B cell (primary cell): ENCODE measurements around the gene PIK3IP1. TPM values are rescaled to one million over a fixed set of nuclear protein-coding genes. Genes with fewer than 3 reads are reported as not detected.

Experiments used
- ATAC-seq: fragments of 200-7000 bp; cut with Tn5 transposase; one replicate; pipeline ENCODE4 v1.10.0; 2021; ENCODE audit warnings: low read depth, mild to moderate bottlenecking, moderate number of reproducible peaks, moderate library complexity
- CTCF ChIA-PET: fragments of 350-600 bp; sonication (Branson Sonifier 250); formaldehyde crosslinking; loops from one replicate; lab custom pipeline; 2021; ENCODE audit warnings: antibody characterized with exemption, inconsistent platforms; lab: Charles Lee
- POLR2A ChIA-PET: fragments of 350-600 bp; sonication (Branson Sonifier 250); formaldehyde crosslinking; loops from one replicate; lab custom pipeline; 2021; ENCODE audit warnings: antibody characterized with exemption; lab: Charles Lee
- DNase-seq: peaks from one replicate; pipeline ENCODE4 v3.0.0; 2013
- H2AFZ ChIP-seq: 2 replicates; pipeline ENCODE4 v1.6.1; 2012; ENCODE audit warnings: mild to moderate bottlenecking, low read depth, low read length; ENCODE audit not compliant: insufficient read depth, poor library complexity, severe bottlenecking
- H3K27ac ChIP-seq, 2 donors: 1 replicate in 1 of 2; 2 replicates in 1 of 2; pipeline ENCODE4 v1.5.1; 2012 to 2013; ENCODE audit warnings: low read length in 2 of 2, mild to moderate bottlenecking in 2 of 2, moderate library complexity in 1 of 2
- H3K27me3 ChIP-seq, 4 experiments: fragments of 200-600 bp in 1 of 4; sonication (generic) in 1 of 4; replicated peaks in 1 of 4; 1 replicate in 2 of 4; 2 replicates in 2 of 4; pipeline versions ENCODE4 v1.6.1 to v1.7.0; 2013 to 2016; ENCODE audit warnings: low read length in 3 of 4, mild to moderate bottlenecking in 2 of 4, mixed read lengths in 1 of 4, moderate library complexity in 1 of 4; ENCODE audit not compliant: insufficient read depth in 4 of 4, control insufficient read depth in 3 of 4; ENCODE audit errors: control extremely low read depth in 1 of 4
- H3K36me3 ChIP-seq, 2 experiments: replicated peaks in 1 of 2; 1 replicate in 1 of 2; 2 replicates in 1 of 2; pipeline versions ENCODE4 v1.6.1 to v1.7.1; 2013; ENCODE audit warnings: low read length in 1 of 2; ENCODE audit not compliant: insufficient read depth in 2 of 2, control insufficient read depth in 1 of 2; ENCODE audit errors: control extremely low read depth in 1 of 2, extremely low read depth in 1 of 2
- H3K4me1 ChIP-seq, 2 donors: fragments of 200-600 bp in 1 of 2; sonication (generic) in 1 of 2; 1 replicate in 1 of 2; 2 replicates in 1 of 2; pipeline versions ENCODE4 v1.5.1 to v1.6.1; 2013 to 2017; ENCODE audit warnings: low read length in 2 of 2; ENCODE audit not compliant: control insufficient read depth in 2 of 2, insufficient read depth in 2 of 2
- H3K4me2 ChIP-seq: replicated peaks from 2 replicates; pipeline ENCODE3; 2012; ENCODE audit warnings: mild to moderate bottlenecking, low read depth, low read length; ENCODE audit not compliant: poor library complexity, severe bottlenecking
- H3K4me3 ChIP-seq, 5 experiments: fragments of 200-600 bp in 1 of 5; sonication (generic) in 1 of 5; 1 replicate in 3 of 5; 2 replicates in 2 of 5; pipeline versions ENCODE4 v1.5.1 to v1.7.0; 2011 to 2016; ENCODE audit warnings: low read length in 4 of 5, mild to moderate bottlenecking in 4 of 5, low read depth in 2 of 5, control low read depth in 1 of 5, moderate library complexity in 1 of 5; ENCODE audit not compliant: insufficient read depth in 1 of 5; ENCODE audit errors: control extremely low read depth in 1 of 5, extremely low read depth in 1 of 5
- H3K79me2 ChIP-seq: fragments of 200-600 bp; sonication (generic); one replicate; pipeline ENCODE4 v1.6.0; 2016; ENCODE audit warnings: low read length; ENCODE audit not compliant: control insufficient read depth, insufficient read depth
- H3K9ac ChIP-seq: fragments of 200-600 bp; sonication (generic); 2 replicates; pipeline ENCODE4 v1.6.1; 2017; ENCODE audit warnings: mild to moderate bottlenecking, low read length, moderate library complexity
- H3K9me3 ChIP-seq, 3 donors: one replicate each; pipeline versions ENCODE4 v1.6.1 to v1.7.1; 2013; ENCODE audit warnings: low read length in 2 of 3; ENCODE audit not compliant: control insufficient read depth in 2 of 3, insufficient read depth in 1 of 3; ENCODE audit errors: control extremely low read depth in 1 of 3
- H4K20me1 ChIP-seq: 2 replicates; pipeline ENCODE4 v1.6.0; 2012; ENCODE audit warnings: mild to moderate bottlenecking, low read length; ENCODE audit not compliant: insufficient read depth, control insufficient read depth, poor library complexity, severe bottlenecking
- H3K27ac Mint-ChIP-seq: one replicate; pipeline ENCODE4 v1.8.0; 2021; ENCODE audit warnings: mixed read lengths
- H3K27me3 Mint-ChIP-seq: one replicate; pipeline ENCODE4 v1.8.0; 2021; ENCODE audit warnings: mixed read lengths
- H3K4me1 Mint-ChIP-seq: one replicate; pipeline ENCODE4 v1.8.0; 2021; ENCODE audit warnings: mixed read lengths
- H3K4me3 Mint-ChIP-seq: one replicate; pipeline ENCODE4 v1.8.0; 2021; ENCODE audit warnings: mixed read lengths
- H3K9me3 Mint-ChIP-seq: one replicate; pipeline ENCODE4 v1.8.0; 2022; ENCODE audit warnings: mixed read lengths; ENCODE audit not compliant: insufficient read depth
- EZH2 ChIP-seq: IDR thresholded peaks from 2 replicates; pipeline ENCODE4 v1.6.1; 2012; ENCODE audit warnings: borderline replicate concordance, low read depth, mild to moderate bottlenecking, moderate library complexity, low read length; ENCODE audit not compliant: insufficient read depth, poor library complexity, severe bottlenecking
- WGBS: methylation state at CpG from one replicate; pipeline ENCODE4 v1.1.5; 2013; ENCODE audit warnings: missing lambda C conversion rate; ENCODE audit not compliant: insufficient coverage; 5-methylcytosine and 5-hydroxymethylcytosine counted together
- intact Hi-C: fragments of 100-400 bp; cut with micrococcal nuclease; formaldehyde crosslinking; loops from one replicate; pipeline ENCODE4 v1.10.0; 2022
- polyA plus RNA-seq: library from polyadenylated mRNA; depleted of rRNA; stranded (reverse); fragments of >200 nt; gene quantifications from 2 replicates; pipeline ENCODE4 v1.2.3, GENCODE V29; 2012
- total RNA-seq, 2 donors: library from RNA; stranded (reverse); fragments of 120-200 nt in 1 of 2; gene quantifications; 1 replicate in 1 of 2; 2 replicates in 1 of 2; pipeline versions ENCODE4 v1.2.3 to v1.2.4, GENCODE V29; 2013 to 2022
- TF ChIP-seq, protein P1 (sequence below): fragments of 200-600 bp; IDR thresholded peaks from one replicate; pipeline ENCODE4 v1.8.0; 2022; ENCODE audit warnings: antibody characterized with exemption, mild to moderate bottlenecking

Gene PIK3IP1
- total and polyA plus RNA-seq, 2 donors (not counting 1 experiment from before 2014, with no cell fraction given) = 89.8 to 92.9 TPM

- Histone ChIP-seq H3K4me2 (no peak overlapping the region), H3K4me1 (peaks cover 6 to 10% of the 10 kb centered on the region in 2 donors), H3K36me3 (no peaks in the 10 kb centered on the region), H3K9me3 (no peaks in the 10 kb centered on the region), H2AFZ (no peak overlapping the region), H3K4me3 (no peak overlapping the region), H4K20me1 (no peaks in the 10 kb centered on the region), H3K9ac (no peak overlapping the region), H3K27me3 (no peaks in the 10 kb centered on the region), H3K79me2 (no peaks in the 10 kb centered on the region), H3K27ac (no peak overlapping the region)
- TF ChIP-seq, protein P1, sequence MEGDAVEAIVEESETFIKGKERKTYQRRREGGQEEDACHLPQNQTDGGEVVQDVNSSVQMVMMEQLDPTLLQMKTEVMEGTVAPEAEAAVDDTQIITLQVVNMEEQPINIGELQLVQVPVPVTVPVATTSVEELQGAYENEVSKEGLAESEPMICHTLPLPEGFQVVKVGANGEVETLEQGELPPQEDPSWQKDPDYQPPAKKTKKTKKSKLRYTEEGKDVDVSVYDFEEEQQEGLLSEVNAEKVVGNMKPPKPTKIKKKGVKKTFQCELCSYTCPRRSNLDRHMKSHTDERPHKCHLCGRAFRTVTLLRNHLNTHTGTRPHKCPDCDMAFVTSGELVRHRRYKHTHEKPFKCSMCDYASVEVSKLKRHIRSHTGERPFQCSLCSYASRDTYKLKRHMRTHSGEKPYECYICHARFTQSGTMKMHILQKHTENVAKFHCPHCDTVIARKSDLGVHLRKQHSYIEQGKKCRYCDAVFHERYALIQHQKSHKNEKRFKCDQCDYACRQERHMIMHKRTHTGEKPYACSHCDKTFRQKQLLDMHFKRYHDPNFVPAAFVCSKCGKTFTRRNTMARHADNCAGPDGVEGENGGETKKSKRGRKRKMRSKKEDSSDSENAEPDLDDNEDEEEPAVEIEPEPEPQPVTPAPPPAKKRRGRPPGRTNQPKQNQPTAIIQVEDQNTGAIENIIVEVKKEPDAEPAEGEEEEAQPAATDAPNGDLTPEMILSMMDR = no peak
- H3K27ac Mint-ChIP-seq = no peak overlapping the region
- no peak overlapping the region for H3K4me3 Mint-ChIP-seq
- WGBS = 60% methylated on average over 1 of the region's 3 CpGs
- CTCF ChIA-PET = interaction anchor here (18.7 kb wide), 1 partner anchor 8 kb away, joined by 208 read pairs; no protein-coding TSS in a partner anchor
- no peaks in the 10 kb centered on the region for H3K27me3 Mint-ChIP-seq
- POLR2A ChIA-PET = no interaction called here
- intact Hi-C loops = no loop called here
- ATAC-seq (no peak), DNase-seq (no peak)
- peaks cover 29% of the 10 kb centered on the region for H3K4me1 Mint-ChIP-seq
- no peaks in the 10 kb centered on the region for H3K9me3 Mint-ChIP-seq
Measured at GRCh38 chr22:31305194-31305593, 12.9 kb upstream of the PIK3IP1 start.

GRCh38 chr22:31302537-31302936 lies 10.2 kb upstream of the PIK3IP1 start:
- POLR2A ChIA-PET = interaction anchor here (1.2 kb wide), 1 partner anchor 10 kb away, joined by 7 read pairs; the partner anchor contains the start of gene PIK3IP1
- no peaks in the 10 kb centered on the region for H4K20me1 ChIP-seq
- Mint-ChIP-seq H3K9me3 (no peaks in the 10 kb centered on the region), H3K27ac (no peak overlapping the region), H3K4me1 (peaks cover 11% of the 10 kb centered on the region), H3K27me3 (no peaks in the 10 kb centered on the region), H3K4me3 (no peak overlapping the region)
- no peaks in the 10 kb centered on the region for H3K4me1 ChIP-seq
- intact Hi-C loops = no loop called here
- no peak overlapping the region for H3K4me3 ChIP-seq
- no peak for ATAC-seq
- DNase-seq = no peak
- H3K27me3 ChIP-seq = no peaks in the 10 kb centered on the region
- H3K4me2 ChIP-seq = no peak overlapping the region
- no peaks in the 10 kb centered on the region for H3K36me3 ChIP-seq
- no peak overlapping the region for H3K27ac ChIP-seq
- WGBS = no CpG with 5 or more reads among the region's 3 CpGs
- no peak for TF ChIP-seq EZH2
- TF ChIP-seq, protein P1 = no peak
- H3K9ac ChIP-seq = no peak overlapping the region
- no peaks in the 10 kb centered on the region for H3K79me2 ChIP-seq
- H3K9me3 ChIP-seq = no peaks in the 10 kb centered on the region
- no peak overlapping the region for H2AFZ ChIP-seq
- CTCF ChIA-PET = interaction anchor here (1.3 to 18.7 kb wide), 3 partner anchors 10 to 30 kb away, joined by 3 to 208 read pairs (median 3); no protein-coding TSS in a partner anchor
